ENCODE data around the gene PRB3.

GRCh38 chr12:11264501-11264900 is 5.0 kb downstream of the PRB3 start:
- TF ChIP-seq CTCF (conservative IDR thresholded peaks at IDR 0.05 in 1 of 2, IDR thresholded peaks at IDR 0.05 in 1 of 2; ENCODE audit: low read depth in 1 of 2, low read length in 2 of 2) = no peak
- TF ChIP-seq EZH2 (IDR thresholded peaks at IDR 0.05; ENCODE audit: low read length, missing control alignments) = no peak

Data from fibroblast of lung (primary cell).